Parathyroid adenoma (tissue), 2 donors: ENCODE results near the gene LGALS1.

Experiments
- H2AFZ ChIP-seq: fragments of 300-600 bp; sonication (generic); one replicate; pipeline ENCODE4 v1.7.0; 2017; ENCODE audit warnings: antibody characterized with exemption, mild to moderate bottlenecking
- H3K27ac ChIP-seq: fragments of 300-600 bp; sonication (generic); one replicate; pipeline ENCODE4 v1.7.0; 2017
- H3K27me3 ChIP-seq: fragments of 300-600 bp; sonication (generic); one replicate; pipeline ENCODE4 v1.7.0; 2017; ENCODE audit warnings: low read length; ENCODE audit not compliant: control insufficient read depth, insufficient read depth
- H3K36me3 ChIP-seq: fragments of 300-600 bp; sonication (generic); one replicate; pipeline ENCODE4 v1.7.0; 2017; ENCODE audit warnings: low read length; ENCODE audit not compliant: control insufficient read depth, insufficient read depth
- H3K4me1 ChIP-seq: fragments of 300-600 bp; sonication (generic); one replicate; pipeline ENCODE4 v1.7.0; 2017; ENCODE audit warnings: control low read depth
- H3K4me2 ChIP-seq: fragments of 300-600 bp; sonication (generic); one replicate; pipeline ENCODE4 v1.7.0; 2017; ENCODE audit warnings: low read length
- H3K4me3 ChIP-seq: fragments of 300-600 bp; sonication (generic); one replicate; pipeline ENCODE4 v1.7.0; 2017; ENCODE audit warnings: low read depth, low read length
- H3K79me2 ChIP-seq: fragments of 300-600 bp; sonication (generic); one replicate; pipeline ENCODE4 v1.7.0; 2017; ENCODE audit warnings: control low read depth
- H3K9ac ChIP-seq: fragments of 300-600 bp; sonication (generic); one replicate; pipeline ENCODE4 v1.7.0; 2017; ENCODE audit warnings: mild to moderate bottlenecking
- H3K9me3 ChIP-seq: fragments of 300-600 bp; sonication (generic); one replicate; pipeline ENCODE4 v1.7.0; 2017; ENCODE audit warnings: low read length; ENCODE audit not compliant: control insufficient read depth
- TF ChIP-seq, protein P1 (sequence below): fragments of 300-600 bp; sonication (generic); IDR thresholded peaks from one replicate; pipeline ENCODE4 v1.7.0; 2017; ENCODE audit warnings: antibody characterized with exemption, mild to moderate bottlenecking
- donor health status: primary hyperparathyroidism.

Gene LGALS1

DNA sequence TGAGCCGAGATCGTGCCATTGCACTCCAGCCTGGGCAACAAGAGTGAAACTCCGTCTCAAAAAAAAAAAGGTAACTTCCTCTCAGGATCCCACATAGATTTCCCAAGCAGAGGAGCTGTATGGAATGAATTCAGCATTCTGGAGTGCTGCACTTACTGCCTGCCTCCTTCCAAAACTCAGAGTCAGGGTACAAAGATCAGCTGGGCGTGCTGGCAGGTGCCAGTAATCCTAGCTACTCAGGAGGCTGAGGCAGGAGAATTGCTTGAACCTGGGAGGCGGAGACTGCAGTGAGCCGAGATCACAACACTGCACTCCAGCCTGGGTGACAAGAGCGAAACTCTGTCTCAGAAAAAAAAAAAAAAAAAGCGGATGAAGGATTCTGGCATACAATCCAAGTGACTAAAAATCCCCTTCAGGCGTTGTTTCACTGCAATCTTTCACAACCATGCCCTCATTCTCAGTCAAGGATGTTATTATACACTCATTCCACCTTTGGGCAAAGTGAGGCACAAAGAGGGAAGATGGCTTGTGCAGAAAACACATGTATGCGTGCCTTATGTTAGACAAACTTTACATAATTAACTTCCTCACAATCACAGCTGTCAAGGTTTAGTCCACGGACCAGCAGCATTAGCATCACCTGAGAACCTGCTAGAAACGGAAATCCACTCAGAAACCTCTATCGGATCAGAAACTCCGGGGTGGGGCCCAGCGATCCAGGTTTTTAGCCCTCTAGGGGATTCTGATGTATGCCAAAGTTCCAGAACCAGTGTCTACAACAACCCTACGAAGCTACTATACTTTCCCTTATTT lies 9.6 kb downstream of the LGALS1 start:
- Histone ChIP-seq H3K36me3 (no peaks in the 10 kb centered on the region), H3K4me2 (no peak overlapping the region), H3K27me3 (no peaks in the 10 kb centered on the region), H3K79me2 (no peaks in the 10 kb centered on the region), H3K4me3 (no peak overlapping the region), H2AFZ (no peak overlapping the region), H3K9ac (no peak overlapping the region), H3K4me1 (no peaks in the 10 kb centered on the region), H3K27ac (no peak overlapping the region), H3K9me3 (no peaks in the 10 kb centered on the region)
- TF ChIP-seq, protein P1, sequence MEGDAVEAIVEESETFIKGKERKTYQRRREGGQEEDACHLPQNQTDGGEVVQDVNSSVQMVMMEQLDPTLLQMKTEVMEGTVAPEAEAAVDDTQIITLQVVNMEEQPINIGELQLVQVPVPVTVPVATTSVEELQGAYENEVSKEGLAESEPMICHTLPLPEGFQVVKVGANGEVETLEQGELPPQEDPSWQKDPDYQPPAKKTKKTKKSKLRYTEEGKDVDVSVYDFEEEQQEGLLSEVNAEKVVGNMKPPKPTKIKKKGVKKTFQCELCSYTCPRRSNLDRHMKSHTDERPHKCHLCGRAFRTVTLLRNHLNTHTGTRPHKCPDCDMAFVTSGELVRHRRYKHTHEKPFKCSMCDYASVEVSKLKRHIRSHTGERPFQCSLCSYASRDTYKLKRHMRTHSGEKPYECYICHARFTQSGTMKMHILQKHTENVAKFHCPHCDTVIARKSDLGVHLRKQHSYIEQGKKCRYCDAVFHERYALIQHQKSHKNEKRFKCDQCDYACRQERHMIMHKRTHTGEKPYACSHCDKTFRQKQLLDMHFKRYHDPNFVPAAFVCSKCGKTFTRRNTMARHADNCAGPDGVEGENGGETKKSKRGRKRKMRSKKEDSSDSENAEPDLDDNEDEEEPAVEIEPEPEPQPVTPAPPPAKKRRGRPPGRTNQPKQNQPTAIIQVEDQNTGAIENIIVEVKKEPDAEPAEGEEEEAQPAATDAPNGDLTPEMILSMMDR = no peak

DNA sequence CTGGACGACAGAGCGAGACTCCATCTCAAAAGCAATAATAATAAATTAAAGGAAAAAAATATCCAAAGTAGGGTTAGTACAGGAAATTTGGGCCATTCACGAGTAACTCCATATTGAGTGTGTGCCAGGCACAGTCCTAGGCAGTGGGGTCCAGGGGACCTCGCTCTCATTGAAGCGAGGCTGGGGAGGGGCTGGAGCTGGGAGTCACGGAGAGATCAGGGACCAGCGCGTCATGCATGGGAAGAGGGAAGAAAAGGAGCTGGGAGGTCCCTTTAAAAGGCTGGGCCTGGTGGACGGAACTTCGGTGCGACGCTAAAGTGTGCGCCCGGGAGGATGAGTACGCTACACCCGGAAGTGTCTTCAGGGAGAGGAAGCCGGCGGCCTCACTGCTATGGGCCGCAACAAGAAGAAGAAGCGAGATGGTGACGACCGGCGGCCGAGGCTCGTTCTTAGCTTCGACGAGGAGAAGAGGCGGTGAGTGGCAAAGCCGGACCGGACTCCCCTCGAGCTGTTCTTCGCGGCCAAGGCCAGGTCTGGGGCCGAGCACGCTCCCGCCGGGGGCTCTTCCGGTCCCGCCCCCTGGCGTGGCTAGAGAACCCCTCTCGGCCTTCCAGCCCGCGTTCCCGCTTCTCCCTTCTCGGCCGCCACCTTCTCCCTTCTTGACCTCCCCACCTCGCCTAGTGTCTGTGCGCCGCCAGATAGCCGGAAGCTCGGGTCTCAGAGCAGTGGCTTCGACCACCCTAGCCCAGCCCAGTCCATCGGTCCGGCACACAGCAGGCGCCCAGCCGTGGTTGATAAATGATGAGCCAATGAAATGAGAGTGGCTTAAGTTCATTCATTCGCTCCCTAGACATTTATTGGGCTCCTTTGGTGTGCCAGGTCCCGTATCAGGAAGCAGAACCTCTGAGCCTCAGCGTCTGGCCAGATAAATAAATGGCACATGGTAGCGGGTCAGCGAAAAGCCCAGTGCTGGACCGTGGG lies 10.9 kb downstream of the LGALS1 start, which contains the start of gene NOL12:
Gene NOL12, plus strand, starts transcription at position 342 of the 981 bp plus-strand sequence. Its CDS starts 50 bp downstream, at position 392.
- TF ChIP-seq, protein P1 = no peak
- Histone ChIP-seq H3K9ac (peak within 1 kb of the TSS; percentile 61), H3K79me2 (no peaks in the 10 kb centered on the region), H2AFZ (peak within 1 kb of the TSS; percentile 95), H3K4me3 (peak within 1 kb of the TSS; percentile 100), H3K9me3 (no peaks in the 10 kb centered on the region), H3K4me1 (no peaks in the 10 kb centered on the region), H3K27ac (peak within 1 kb of the TSS; percentile 74), H3K4me2 (peak within 1 kb of the TSS; percentile 93), H3K27me3 (no peaks in the 10 kb centered on the region), H3K36me3 (no peaks in the 10 kb centered on the region)

DNA sequence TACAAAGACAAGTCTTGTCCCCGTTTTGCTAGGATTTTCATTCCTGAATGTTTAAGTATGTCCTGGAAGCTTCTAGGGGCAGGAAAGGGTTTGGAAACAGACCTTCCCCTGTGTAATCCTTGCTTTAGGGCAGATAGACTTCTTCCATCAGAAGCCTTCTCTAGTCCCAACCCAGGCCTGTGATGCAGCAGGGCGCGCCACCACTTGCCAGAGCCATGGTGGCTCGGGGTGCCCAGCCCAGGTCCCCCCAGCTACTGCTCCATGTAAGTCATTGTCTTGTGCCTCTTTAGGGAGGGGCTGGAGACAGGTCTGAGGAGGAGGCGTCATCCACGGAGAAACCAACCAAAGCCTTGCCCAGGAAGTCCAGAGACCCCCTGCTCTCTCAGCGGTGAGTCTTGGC lies 15.0 kb downstream of the LGALS1 start:
- Histone ChIP-seq H3K9ac (no peak overlapping the region), H3K4me3 (no peak overlapping the region), H3K36me3 (no peaks in the 10 kb centered on the region), H3K27ac (no peak overlapping the region), H3K9me3 (no peaks in the 10 kb centered on the region), H2AFZ (no peak overlapping the region), H3K4me2 (no peak overlapping the region), H3K4me1 (no peaks in the 10 kb centered on the region), H3K79me2 (no peaks in the 10 kb centered on the region), H3K27me3 (no peaks in the 10 kb centered on the region)
- TF ChIP-seq, protein P1 = no peak

DNA sequence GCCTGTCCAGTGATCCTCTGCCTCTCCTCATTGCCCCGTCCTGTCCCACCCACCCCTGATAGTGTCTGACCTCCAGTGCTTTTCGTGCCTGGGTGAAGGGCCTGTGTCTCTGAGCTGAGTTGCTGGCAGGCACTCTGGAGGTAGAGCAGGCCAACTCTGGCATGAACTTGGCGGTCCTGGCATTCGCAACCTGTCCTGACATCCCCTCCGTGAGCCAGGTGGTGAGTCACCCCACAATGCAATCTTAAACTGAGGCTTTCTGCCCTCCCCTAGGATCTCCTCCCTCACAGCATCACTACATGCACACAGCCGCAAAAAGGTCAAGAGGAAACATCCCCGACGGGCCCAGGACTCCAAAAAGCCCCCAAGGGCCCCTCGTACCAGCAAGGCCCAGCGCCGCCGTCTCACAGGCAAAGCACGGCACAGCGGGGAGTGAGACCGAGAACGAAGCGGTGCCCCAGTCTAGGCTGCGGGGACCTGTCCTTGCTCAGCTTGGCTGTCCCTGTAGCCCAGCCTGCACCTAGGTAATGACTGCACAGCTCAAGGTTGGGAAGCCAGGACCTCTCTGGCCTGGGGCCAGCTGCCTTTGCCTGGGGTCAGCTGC lies 15.6 kb downstream of the LGALS1 start:
- H3K79me2 ChIP-seq = no peaks in the 10 kb centered on the region
- H3K9ac ChIP-seq = no peak overlapping the region
- H3K4me2 ChIP-seq = no peak overlapping the region
- no peaks in the 10 kb centered on the region for H3K27me3 ChIP-seq
- H3K4me3 ChIP-seq = no peak overlapping the region
- H3K9me3 ChIP-seq = no peaks in the 10 kb centered on the region
- H3K27ac ChIP-seq = no peak overlapping the region
- no peaks in the 10 kb centered on the region for H3K36me3 ChIP-seq
- H2AFZ ChIP-seq = no peak overlapping the region
- TF ChIP-seq, protein P1 = no peak
- H3K4me1 ChIP-seq = no peaks in the 10 kb centered on the region
